Middle frontal gyrus (tissue), 1 donor: ENCODE data around the gene OR5K4.
"Not testable (repeated sequence)": the region's sequence is repeated elsewhere in the genome, so short reads cannot be mapped to it uniquely, and the experiment has no call there.

Experiments used
- DNase-seq: peaks from one replicate; pipeline ENCODE4 v3.0.0-alpha.2; 2015; ENCODE audit warnings: low spot score; ENCODE audit errors: extremely low spot score

The OR5K4 gene

DNA sequence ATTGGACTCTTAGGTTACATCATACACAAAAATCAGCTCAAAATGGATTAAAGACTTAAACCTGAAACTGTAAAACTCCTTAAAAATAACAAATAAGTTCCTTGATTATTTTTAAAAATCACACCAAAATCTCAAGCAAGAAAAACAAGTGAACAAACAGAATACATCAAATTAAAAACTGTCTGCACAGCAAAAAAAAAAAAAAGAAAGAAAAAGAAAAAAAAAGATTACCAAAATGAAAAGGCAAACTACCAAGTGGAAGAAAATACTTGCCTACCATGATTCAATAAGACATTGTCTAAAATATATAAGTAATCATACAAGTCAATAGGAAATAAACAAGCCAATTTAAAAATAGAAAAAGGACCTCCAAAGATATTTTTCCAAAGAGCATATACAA lies 17.5 kb downstream of the OR5K4 start:
- no peak for DNase-seq

DNA sequence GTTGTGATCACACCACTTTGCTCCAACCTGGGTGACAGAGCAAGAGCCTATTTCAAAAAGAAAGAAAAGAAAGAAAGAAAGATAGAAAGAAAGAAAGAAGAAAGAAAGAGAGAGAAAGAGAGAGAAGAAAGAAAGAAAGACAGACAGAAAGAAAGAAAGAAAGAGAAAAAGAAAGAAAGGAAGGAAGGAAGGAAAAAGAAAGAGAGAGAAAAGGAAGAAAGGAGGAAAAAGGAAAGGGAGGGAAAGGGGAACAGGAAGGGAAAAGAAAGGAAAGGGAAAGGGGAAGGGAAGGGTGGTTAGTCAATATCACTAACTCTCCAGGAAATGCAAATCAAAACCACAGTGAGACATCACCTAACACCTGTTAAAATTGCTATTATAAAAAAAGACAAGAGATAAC lies 18.2 kb downstream of the OR5K4 start:
- no peak for DNase-seq

DNA sequence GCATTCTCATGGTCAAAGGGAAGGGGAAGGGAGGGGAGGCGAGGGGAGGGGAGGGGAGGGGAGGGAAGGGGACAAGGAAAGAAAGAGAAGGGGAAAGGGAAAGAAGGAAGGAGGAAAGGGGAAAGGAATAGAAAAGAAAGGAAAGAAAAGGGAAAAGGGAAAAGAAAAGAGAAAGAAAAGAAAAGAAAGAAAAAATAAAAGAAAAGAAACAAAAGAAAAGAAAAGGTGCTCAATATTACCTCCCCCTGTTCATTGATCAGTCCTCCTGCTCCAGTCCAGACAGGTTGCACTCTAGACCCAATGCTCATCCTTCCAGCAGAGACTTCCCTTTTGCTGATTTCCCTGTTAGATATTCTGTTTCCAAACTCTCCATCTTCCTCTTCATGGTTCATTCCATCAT lies 18.8 kb downstream of the OR5K4 start:
- no peak for DNase-seq

DNA sequence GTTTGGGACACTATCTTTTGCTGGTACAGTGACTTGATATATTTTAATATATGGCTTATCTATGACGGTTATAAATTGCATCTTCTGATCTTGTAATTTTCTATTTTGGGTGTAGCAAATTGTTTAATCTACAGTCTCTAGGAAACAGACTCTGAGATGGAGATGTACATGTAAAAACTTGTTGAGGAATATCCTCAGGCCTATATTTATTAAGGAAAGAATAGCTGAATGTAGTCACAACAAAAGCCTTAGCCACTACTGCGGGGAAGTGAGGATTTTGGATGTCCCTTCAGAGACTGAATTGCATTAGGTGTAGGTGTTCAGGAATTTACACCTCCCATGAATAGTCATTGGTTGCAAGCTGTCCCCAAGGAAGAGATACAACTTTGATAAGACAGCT lies 23.0 kb downstream of the OR5K4 start:
- no peak for DNase-seq

DNA sequence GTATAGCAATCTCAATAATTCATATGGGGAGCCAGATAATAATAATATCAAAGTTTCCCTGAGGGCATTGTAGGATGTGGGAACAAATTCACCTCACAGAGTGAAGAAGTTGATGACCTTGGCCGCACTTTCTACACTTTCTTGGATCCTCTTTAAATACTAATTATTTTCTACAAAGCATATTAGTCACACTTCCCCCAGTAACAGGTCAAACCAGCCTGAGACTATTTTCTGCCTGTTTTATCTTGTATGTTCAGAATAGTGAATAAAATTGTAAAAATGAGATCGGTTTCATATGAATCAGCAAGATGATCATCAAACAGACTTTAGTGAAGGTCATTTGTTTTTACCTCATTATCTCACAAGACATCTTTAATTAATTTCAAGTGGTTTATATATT lies 34.5 kb downstream of the OR5K4 start:
- DNase-seq = no peak

DNA sequence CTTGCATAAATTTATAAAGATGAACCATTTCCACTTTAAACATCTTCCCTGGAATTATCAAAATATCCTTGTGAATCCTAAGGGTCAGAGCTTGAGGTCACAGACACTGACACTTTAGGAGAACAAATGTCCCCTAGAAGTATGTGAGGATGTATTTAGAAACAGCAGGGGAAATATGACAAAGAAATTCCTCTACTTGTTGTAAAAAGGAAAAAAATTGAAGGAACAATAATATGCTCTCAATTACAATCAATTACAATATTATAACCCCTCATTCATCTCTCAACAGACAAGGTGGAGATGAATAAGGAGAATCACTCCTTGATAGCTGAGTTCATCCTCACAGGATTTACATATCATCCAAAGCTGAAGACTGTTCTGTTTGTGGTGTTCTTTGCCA lies 36.7 kb downstream of the OR5K4 start, which contains the start of gene OR5K3:
Gene OR5K3 (plus strand): TSS at position 301 of the 400 bp plus-strand sequence. CDS start 0 bp downstream, at position 301.
- DNase-seq = no peak

DNA sequence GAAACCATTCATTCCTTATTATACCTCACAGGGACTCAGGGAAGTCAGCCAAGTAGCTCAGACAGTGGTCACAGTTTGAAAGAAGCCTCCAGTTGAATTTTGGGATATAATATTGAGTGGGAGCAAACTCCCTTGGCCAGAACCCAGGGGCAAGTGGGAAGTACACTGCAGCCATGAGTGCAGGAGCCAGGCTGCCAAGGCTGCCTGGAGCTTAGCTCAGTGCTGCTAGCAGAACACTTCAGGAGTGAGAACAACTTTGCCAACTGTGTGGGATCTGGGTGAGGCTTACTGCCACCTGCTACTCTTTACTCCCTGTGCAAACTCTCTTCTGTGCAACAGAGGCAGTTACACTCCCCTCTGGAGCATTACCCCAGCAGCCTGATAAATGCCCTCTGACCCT lies 41.4 kb downstream of the OR5K4 start:
- peak; percentile 18 for DNase-seq

DNA sequence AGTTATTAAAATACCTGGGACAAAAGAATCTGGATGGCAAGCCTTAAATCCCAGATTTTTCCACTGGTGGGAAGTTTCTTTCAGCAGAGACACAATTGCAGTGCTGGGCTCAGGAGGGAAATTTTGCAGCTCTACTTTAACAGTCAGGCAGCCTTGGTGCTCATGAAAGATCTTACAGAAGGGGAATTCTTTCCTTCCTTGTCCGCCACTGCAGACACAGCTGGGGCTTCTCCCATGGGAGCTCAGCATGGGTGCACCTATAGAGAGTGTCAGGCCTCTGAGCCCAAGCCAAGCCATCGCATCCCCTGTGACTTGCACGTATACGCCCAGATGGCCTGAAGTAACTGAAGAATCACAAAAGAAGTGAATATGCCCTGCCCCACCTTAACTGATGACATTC lies 42.8 kb downstream of the OR5K4 start:
- DNase-seq = not testable (repeated sequence)

DNA sequence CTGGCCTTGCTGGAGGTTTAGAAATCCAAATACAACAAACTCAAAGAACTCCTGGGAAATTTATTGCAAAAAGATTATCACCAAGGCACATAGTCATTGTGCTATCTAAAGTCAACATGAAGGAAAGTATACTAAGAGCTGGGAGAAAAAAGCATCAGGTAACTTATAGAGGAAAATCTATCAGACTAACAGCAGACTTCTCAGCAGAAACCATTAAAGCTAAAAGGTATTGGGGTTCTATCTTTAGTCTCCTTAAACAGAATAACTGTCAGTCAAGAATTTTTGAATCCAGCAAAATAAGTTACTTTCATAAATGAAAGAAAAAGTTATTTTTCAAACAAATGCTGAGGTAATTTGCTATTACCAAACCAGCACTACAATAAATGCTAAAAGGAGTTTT lies 44.9 kb downstream of the OR5K4 start:
- DNase-seq = no peak

DNA sequence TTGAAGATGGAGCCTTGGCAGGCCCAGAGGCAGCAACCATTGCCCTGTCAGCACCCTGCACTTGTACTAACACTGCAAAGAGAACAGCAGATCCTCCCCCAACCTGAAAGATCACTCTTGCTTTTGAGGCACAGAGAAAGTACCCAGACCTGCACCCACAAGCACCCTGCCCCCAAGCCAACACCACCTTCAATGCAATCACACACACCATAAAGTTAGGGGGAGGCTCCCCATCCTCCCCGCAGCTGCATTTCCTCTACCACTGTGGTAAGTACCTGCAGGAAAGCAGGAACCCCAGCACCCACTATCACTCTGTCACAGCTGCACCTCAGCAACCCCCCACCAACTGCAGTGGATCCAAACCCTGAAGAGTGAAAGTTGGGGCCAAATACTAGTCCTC lies 48.9 kb downstream of the OR5K4 start:
- no peak for DNase-seq

DNA sequence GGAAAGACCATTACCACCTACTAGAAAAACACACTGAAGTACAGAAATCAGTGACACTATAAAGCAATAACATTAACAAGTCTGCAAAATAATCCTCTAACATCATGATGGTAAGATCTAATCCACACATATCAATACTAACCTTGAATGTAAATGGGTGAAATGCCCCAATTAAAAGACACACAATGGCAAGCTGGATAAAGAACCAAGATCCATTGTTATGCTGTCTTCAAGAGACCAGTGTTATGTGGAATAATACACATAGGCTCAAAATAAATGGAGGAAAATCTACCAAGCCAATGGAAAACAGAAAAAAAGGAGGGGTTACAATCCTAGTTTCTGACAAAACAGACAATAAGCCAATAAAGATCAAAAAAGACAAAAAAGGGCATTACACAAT lies 50.4 kb downstream of the OR5K4 start:
- no peak for DNase-seq
